ENCODE data around the gene ZNF213. TPM values are rescaled to one million over a fixed set of nuclear protein-coding genes. Genes with fewer than 3 reads are reported as not detected.

Gene ZNF213
- total RNA-seq, 2 experiments from 2014 or later: 1.6 to 2.2 TPM

GRCh38 chr16:3149630-3150345 lies 15.0 kb downstream of the ZNF213 start:
- DNase-seq (peak in 12 of 14 experiments; percentile 17 to 80 (median 44)), ATAC-seq (ENCODE audit: poor library complexity) (peak; percentile 4)
- Mint-ChIP-seq H3K4me1 (ENCODE audit: low read depth) (peaks cover 31% of the 10 kb centered on the region), H3K36me3 (ENCODE audit: low read depth) (peaks cover 32% of the 10 kb centered on the region), H3K9me3 (peaks cover 2% of the 10 kb centered on the region), H3K27ac (peak overlapping the region; percentile 98), H3K27me3 (peaks cover 22% of the 10 kb centered on the region), H3K4me3 (peak overlapping the region; percentile 93)
- H3K9me3 ChIP-seq (ENCODE audit: control insufficient read depth in 1 of 2, insufficient read depth in 1 of 2, low read length in 2 of 2): peaks cover 8 to 23% of the 10 kb centered on the region in 2 experiments
- peak overlapping the region; percentile 70 for H3K4me3 ChIP-seq (ENCODE audit: low read length)
- no peak for TF ChIP-seq CTCF (IDR thresholded peaks at IDR 0.05)
- H3K4me1 ChIP-seq (ENCODE audit: insufficient read depth, low read length): peaks cover 37% of the 10 kb centered on the region
- intact Hi-C loops (cut with DNase I, micrococcal nuclease): loop anchor here (1.0 to 10.0 kb wide), 7 partner anchors 9 to 353 kb away; partner anchors contain the start of genes CLUAP1 (in 1 of the 2), NAA60 (in 1 of the 2), OR1F1 (in 1 of the 2) and ZNF213 (in 1 of the 2)
- no peaks in the 10 kb centered on the region for H3K27me3 ChIP-seq (ENCODE audit: control insufficient read depth in 1 of 2, insufficient read depth in 2 of 2, low read length in 2 of 2)
- H3K27ac ChIP-seq (ENCODE audit: low read depth in 1 of 2, low read length in 2 of 2): peak overlapping the region in 1 of 2 donors; percentile 24
- ChIA-PET POLR2A (interaction anchor here (0.8 to 5.9 kb wide), 26 partner anchors 9 to 351 kb away, joined by 3 to 77 read pairs (median 6); partner anchors contain the start of genes CLUAP1, FLYWCH2, IL32 and ZNF174), CTCF (interaction anchor here (0.6 to 2.9 kb wide), 12 partner anchors 9 to 849 kb away, joined by 3 to 20 read pairs (median 4); partner anchors contain the start of genes ZNF174, ZNF213 and ZSCAN32)
- H3K36me3 ChIP-seq (ENCODE audit: insufficient read depth, low read length): no peaks in the 10 kb centered on the region

GRCh38 chr16:3150346-3151218 lies 15.8 kb downstream of the ZNF213 start:
- H3K4me1 Mint-ChIP-seq (ENCODE audit: low read depth): peaks cover 31% of the 10 kb centered on the region
- intact Hi-C loops (cut with DNase I, micrococcal nuclease): loop anchor here (1.0 to 10.0 kb wide), 7 partner anchors 8 to 352 kb away; partner anchors contain the start of genes CLUAP1 (in 1 of the 2), NAA60 (in 1 of the 2), OR1F1 (in 1 of the 2) and ZNF213 (in 1 of the 2)
- DNase-seq: peak; percentile 94 to 99 (median 98)
- peak overlapping the region; percentile 93 for H3K4me3 Mint-ChIP-seq
- peaks cover 16 to 26% of the 10 kb centered on the region in 2 experiments for H3K9me3 ChIP-seq (ENCODE audit: control insufficient read depth in 1 of 2, insufficient read depth in 1 of 2, low read length in 2 of 2)
- ChIA-PET CTCF (interaction anchor here (0.6 to 2.9 kb wide), 11 partner anchors 8 to 849 kb away, joined by 3 to 20 read pairs (median 4); partner anchors contain the start of genes ZNF174, ZNF213 and ZSCAN32), POLR2A (interaction anchor here (0.8 to 5.9 kb wide), 26 partner anchors 9 to 350 kb away, joined by 3 to 77 read pairs (median 6); partner anchors contain the start of genes CLUAP1, FLYWCH2, IL32 and ZNF174)
- peaks cover 2% of the 10 kb centered on the region for H3K9me3 Mint-ChIP-seq
- peaks cover 22% of the 10 kb centered on the region for H3K27me3 Mint-ChIP-seq
- no peaks in the 10 kb centered on the region for H3K36me3 ChIP-seq (ENCODE audit: insufficient read depth, low read length)
- peak overlapping the region; percentile 98 for H3K27ac Mint-ChIP-seq
- peaks cover 32% of the 10 kb centered on the region for H3K36me3 Mint-ChIP-seq (ENCODE audit: low read depth)
- TF ChIP-seq CTCF (IDR thresholded peaks at IDR 0.05): no peak
- peaks cover 37% of the 10 kb centered on the region for H3K4me1 ChIP-seq (ENCODE audit: insufficient read depth, low read length)
- peak overlapping the region; percentile 70 for H3K4me3 ChIP-seq (ENCODE audit: low read length)
- peak; percentile 81 for ATAC-seq (ENCODE audit: poor library complexity)
- H3K27me3 ChIP-seq (ENCODE audit: control insufficient read depth in 1 of 2, insufficient read depth in 2 of 2, low read length in 2 of 2): no peaks in the 10 kb centered on the region
- peak overlapping the region in 1 of 2 donors; percentile 64 for H3K27ac ChIP-seq (ENCODE audit: low read depth in 1 of 2, low read length in 2 of 2)

GRCh38 chr16:3152027-3152276 lies 17.1 kb downstream of the ZNF213 start:
- Mint-ChIP-seq H3K27me3 (peaks cover 22% of the 10 kb centered on the region), H3K4me1 (ENCODE audit: low read depth) (peaks cover 31% of the 10 kb centered on the region), H3K36me3 (ENCODE audit: low read depth) (peaks cover 32% of the 10 kb centered on the region), H3K27ac (peak overlapping the region; percentile 98), H3K4me3 (peak overlapping the region; percentile 91), H3K9me3 (peaks cover 2% of the 10 kb centered on the region)
- Histone ChIP-seq H3K36me3 (ENCODE audit: insufficient read depth, low read length) (no peaks in the 10 kb centered on the region), H3K4me1 (ENCODE audit: insufficient read depth, low read length) (peaks cover 37% of the 10 kb centered on the region), H3K9me3 (ENCODE audit: control insufficient read depth in 1 of 2, insufficient read depth in 1 of 2, low read length in 2 of 2) (peaks cover 19 to 39% of the 10 kb centered on the region in 2 experiments), H3K27me3 (ENCODE audit: control insufficient read depth in 1 of 2, insufficient read depth in 2 of 2, low read length in 2 of 2) (no peaks in the 10 kb centered on the region), H3K27ac (ENCODE audit: low read depth in 1 of 2, low read length in 2 of 2) (peak overlapping the region in 1 of 2 donors; percentile 7), H3K4me3 (ENCODE audit: low read length) (peak overlapping the region; percentile 39)
- peak in 7 of 14 experiments; percentile 15 to 70 (median 33) for DNase-seq
- intact Hi-C loops (cut with DNase I, micrococcal nuclease): loop anchor here (5.0 to 10.0 kb wide), 4 partner anchors 35 to 350 kb away; partner anchors contain the start of genes CLUAP1 (in 1 of the 2), NAA60 (in 1 of the 2), OR1F1 (in 1 of the 2) and ZNF597 (in 1 of the 2)
- CTCF ChIA-PET: no interaction called here
- TF ChIP-seq CTCF (IDR thresholded peaks at IDR 0.05): no peak
- no peak for ATAC-seq (ENCODE audit: poor library complexity)
- POLR2A ChIA-PET: interaction anchor here (0.7 to 5.9 kb wide), 5 partner anchors 17 to 1625 kb away, joined by 3 to 77 read pairs (median 4); partner anchors contain the start of gene ZNF213
